AG09309 (cell line): Measurements from ENCODE around the gene MT4.
A peak's percentile ranks its signal among the peaks of the same experiment; 100 is the strongest.

Experiments used
- DNase-seq: peaks from one replicate; pipeline ENCODE4 v3.0.0-alpha.2; 2010; ENCODE audit warnings: low read depth
- H3K4me3 ChIP-seq: 2 replicates; pipeline ENCODE4 v1.5.1; 2011; ENCODE audit warnings: mild to moderate bottlenecking, low read depth, low read length, moderate library complexity; ENCODE audit not compliant: control insufficient read depth
- CTCF ChIP-seq: IDR thresholded peaks from 2 replicates; pipeline ENCODE4 v1.5.1; 2011; ENCODE audit warnings: mild to moderate bottlenecking, low read depth, low read length, inconsistent platforms; ENCODE audit not compliant: insufficient read depth, control insufficient read depth; ENCODE audit errors: missing control alignments

MT4 gene

GRCh38 chr16:56607109-56607618, 42.3 kb downstream of the MT4 start:
- DNase-seq: peak; percentile 95
- TF ChIP-seq CTCF: no peak
- peak overlapping the region; percentile 33 for H3K4me3 ChIP-seq

GRCh38 chr16:56607675-56608042, 42.8 kb downstream of the MT4 start:
- DNase-seq: no peak
- no peak for TF ChIP-seq CTCF
- peak overlapping the region; percentile 3 for H3K4me3 ChIP-seq

GRCh38 chr16:56608043-56608875, 43.4 kb downstream of the MT4 start, which contains the start of gene MT2A:
Gene MT2A, plus strand, starts transcription at chr16:56608584. Its CDS starts 72 bp downstream, at chr16:56608656.
- peak within 1 kb of the TSS; percentile 71 for H3K4me3 ChIP-seq
- TF ChIP-seq CTCF: no peak
- peak; percentile 86 for DNase-seq

- no peak for TF ChIP-seq CTCF
- peak overlapping the region; percentile 71 for H3K4me3 ChIP-seq
- DNase-seq: no peak
These were observed 44.1 kb downstream of the MT4 start for GRCh38 chr16:56608876-56609462.

- DNase-seq: peak; percentile 67
- peak; percentile 20 for TF ChIP-seq CTCF
- peak overlapping the region; percentile 71 for H3K4me3 ChIP-seq
These were observed 44.6 kb downstream of the MT4 start for GRCh38 chr16:56609463-56609921.

GRCh38 chr16:56610017-56610608, 45.2 kb downstream of the MT4 start:
- peak overlapping the region; percentile 33 for H3K4me3 ChIP-seq
- peak; percentile 85 for DNase-seq
- TF ChIP-seq CTCF: no peak
